K562 (cell line): ENCODE results near the gene GFOD1. TPM values are rescaled to one million over a fixed set of nuclear protein-coding genes. Genes with fewer than 3 reads are reported as not detected.

Experiments used
- DPF2 ChIP-seq: fragments of 450-650 bp; IDR thresholded peaks from 2 replicates; pipeline ENCODE4 v1.6.1; 2016
- FOXJ2 ChIP-seq: fragments of 200-800 bp; sonication (Bioruptor generic); IDR thresholded peaks from 2 replicates; pipeline ENCODE4 v1.6.1; 2016; ENCODE audit warnings: missing genetic modification characterization, missing compliant biosample characterization
- KLF16 ChIP-seq: IDR thresholded peaks from 2 replicates; pipeline ENCODE4 v1.6.1; 2016; ENCODE audit warnings: antibody characterized with exemption
- MAFG ChIP-seq: fragments of 450-650 bp; conservative IDR thresholded peaks from 2 replicates; pipeline ENCODE4 v1.6.1; 2016; ENCODE audit warnings: missing genetic modification characterization, missing compliant biosample characterization
- MAZ ChIP-seq, 2 experiments: fragments of 450-650 bp in 1 of 2; sonication (generic) in 1 of 2; formaldehyde crosslinking; IDR thresholded peaks in 1 of 2; conservative IDR thresholded peaks in 1 of 2; 2 replicates each; pipeline versions ENCODE4 v1.4.0 to v1.5.0; 2020; ENCODE audit warnings: mild to moderate bottlenecking in 1 of 2, missing genetic modification reagents in 1 of 2
- SMARCC2 ChIP-seq: fragments of 450-650 bp; IDR thresholded peaks from 2 replicates; pipeline ENCODE4 v1.6.1; 2017; ENCODE audit warnings: antibody characterized with exemption, moderate library complexity, mild to moderate bottlenecking, low read depth
- SPI1 ChIP-seq: IDR thresholded peaks from 2 replicates; pipeline ENCODE4 v1.6.1; 2011; ENCODE audit warnings: low read depth, low read length, control low read depth, borderline replicate concordance
- TAF1 ChIP-seq: IDR thresholded peaks from 2 replicates; pipeline ENCODE4 v1.6.1; 2011; ENCODE audit warnings: mild to moderate bottlenecking, low read length, moderate library complexity; ENCODE audit not compliant: insufficient read depth, control insufficient read depth, severe bottlenecking; ENCODE audit errors: extremely low read depth
- TEAD1 ChIP-seq, 2 experiments: fragments of 450-650 bp in 1 of 2; sonication (generic) in 1 of 2; formaldehyde crosslinking; IDR thresholded peaks; 2 replicates each; pipeline versions ENCODE4 v1.4.0 to v1.8.0; 2020 to 2022; ENCODE audit warnings: mild to moderate bottlenecking in 2 of 2, missing genetic modification reagents in 1 of 2
- ZNF239 ChIP-seq: fragments of 250-450 bp; sonication (Bioruptor Pico); IDR thresholded peaks from 2 replicates; pipeline ENCODE4 v1.4.0; 2020; ENCODE audit warnings: mild to moderate bottlenecking
- ZNF263 ChIP-seq: sonication (generic); formaldehyde crosslinking; IDR thresholded peaks from 2 replicates; pipeline ENCODE4 v1.8.0; 2022; ENCODE audit warnings: mild to moderate bottlenecking, missing genetic modification reagents, borderline replicate concordance
- ZNF695 ChIP-seq: fragments of 450-650 bp; formaldehyde crosslinking; IDR thresholded peaks from 2 replicates; pipeline ENCODE4 v1.4.0; 2020; ENCODE audit warnings: mild to moderate bottlenecking, moderate library complexity
- ZNF830 ChIP-seq: fragments of 250-450 bp; sonication (Bioruptor Pico); IDR thresholded peaks from 2 replicates; pipeline ENCODE4 v1.5.0; 2021; ENCODE audit warnings: mild to moderate bottlenecking
- polyA plus RNA-seq, 8 experiments: library from polyadenylated mRNA; depleted of rRNA in 4 of 8; stranded (reverse) in 5 of 8; unstranded in 3 of 8; fragments of >200 nt; fragmentation: Nextera tagmentation in 2 of 8; fragmentation: Illumina TruSeq in 1 of 8; extraction: Ambion mirVana in 2 of 8; extraction: Trizol in 1 of 8; gene quantifications; 2 replicates each; pipeline versions ENCODE4 v1.2.1 to v1.2.3, GENCODE V29; 2011 to 2014; ENCODE audit warnings: inconsistent platforms in 1 of 8, missing spikeins in 1 of 8
- total RNA-seq, 7 experiments: library from RNA; depleted of rRNA in 6 of 7; stranded (reverse); fragments of >200 nt in 6 of 7; fragmentation: Illumina TruSeq in 2 of 7; extraction: Trizol in 2 of 7; gene quantifications; 2 replicates each; pipeline versions ENCODE4 v1.2.1 to v1.2.3, GENCODE V29; 2011 to 2021; ENCODE audit warnings: low replicate concordance in 1 of 7
- TF ChIP-seq, protein P1 (sequence below), 2 experiments: fragments of 450-650 bp; IDR thresholded peaks; 2 replicates each; pipeline ENCODE4 v1.6.1; 2018; ENCODE audit warnings: mild to moderate bottlenecking in 2 of 2, low read depth in 1 of 2; ENCODE audit not compliant: partially characterized antibody in 2 of 2
- TF ChIP-seq, protein P2 (sequence below): IDR thresholded peaks from 2 replicates; pipeline ENCODE4 v1.6.1; 2011; ENCODE audit warnings: borderline replicate concordance, low read depth, mild to moderate bottlenecking, moderate library complexity, low read length; ENCODE audit not compliant: insufficient read depth, poor library complexity, severe bottlenecking
- TF ChIP-seq, protein P3 (sequence below): fragments of 250-450 bp; sonication (Bioruptor Pico); IDR thresholded peaks from 2 replicates; pipeline ENCODE4 v1.5.0; 2020; ENCODE audit warnings: mild to moderate bottlenecking
- TF ChIP-seq, protein P4 (sequence below): fragments of 450-650 bp; formaldehyde crosslinking; IDR thresholded peaks from 2 replicates; pipeline ENCODE4 v1.4.0; 2020; ENCODE audit warnings: mild to moderate bottlenecking, moderate library complexity

The GFOD1 gene
- total and polyA plus RNA-seq, 9 of the 15 experiments (the other 6 are each of a cell fraction or from before 2014, with no cell fraction given): 3.8 to 12.0 (median 8.2) TPM

DNA sequence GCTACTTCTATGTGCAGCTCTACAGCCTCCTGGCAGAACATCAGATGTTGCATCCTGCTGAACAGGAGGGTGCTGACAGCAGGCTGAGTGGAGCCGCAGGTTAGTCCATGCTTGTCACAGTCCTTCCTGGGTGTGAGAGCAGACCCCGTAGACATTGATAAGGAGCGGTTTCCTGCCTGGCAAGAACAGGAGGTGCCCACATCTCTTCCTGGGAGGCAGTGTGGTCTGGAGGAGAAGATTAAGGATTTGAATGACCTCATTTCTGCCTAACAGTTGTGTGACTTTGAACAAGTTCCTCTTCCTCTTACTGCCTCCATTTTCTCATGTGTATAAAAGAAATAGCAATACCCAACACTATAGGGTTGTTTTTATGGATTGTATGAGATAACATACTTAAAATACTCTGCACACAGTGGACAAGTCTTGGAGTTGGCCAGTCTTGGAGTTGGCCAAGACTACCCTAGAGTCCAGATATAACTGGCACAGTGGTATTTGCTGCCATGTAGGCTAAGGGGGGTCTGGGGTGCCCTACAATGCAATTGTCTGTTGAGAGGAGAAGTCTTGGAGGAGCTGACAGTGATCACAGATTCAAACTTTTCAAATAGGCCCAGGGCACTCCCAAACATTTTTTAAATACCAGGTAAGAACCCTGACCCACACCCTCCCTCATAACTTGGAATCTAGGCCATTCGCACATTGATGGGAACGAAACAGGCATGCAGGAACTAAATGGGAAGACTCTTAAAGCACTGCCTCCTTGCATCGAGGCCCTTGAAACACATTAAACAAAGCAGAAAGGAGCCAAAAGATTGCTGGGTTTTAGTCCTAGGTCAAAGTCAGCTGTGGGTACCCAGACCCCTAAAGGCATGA, 126.5 kb downstream of the GFOD1 start (continued):
- TF ChIP-seq, protein P1, sequence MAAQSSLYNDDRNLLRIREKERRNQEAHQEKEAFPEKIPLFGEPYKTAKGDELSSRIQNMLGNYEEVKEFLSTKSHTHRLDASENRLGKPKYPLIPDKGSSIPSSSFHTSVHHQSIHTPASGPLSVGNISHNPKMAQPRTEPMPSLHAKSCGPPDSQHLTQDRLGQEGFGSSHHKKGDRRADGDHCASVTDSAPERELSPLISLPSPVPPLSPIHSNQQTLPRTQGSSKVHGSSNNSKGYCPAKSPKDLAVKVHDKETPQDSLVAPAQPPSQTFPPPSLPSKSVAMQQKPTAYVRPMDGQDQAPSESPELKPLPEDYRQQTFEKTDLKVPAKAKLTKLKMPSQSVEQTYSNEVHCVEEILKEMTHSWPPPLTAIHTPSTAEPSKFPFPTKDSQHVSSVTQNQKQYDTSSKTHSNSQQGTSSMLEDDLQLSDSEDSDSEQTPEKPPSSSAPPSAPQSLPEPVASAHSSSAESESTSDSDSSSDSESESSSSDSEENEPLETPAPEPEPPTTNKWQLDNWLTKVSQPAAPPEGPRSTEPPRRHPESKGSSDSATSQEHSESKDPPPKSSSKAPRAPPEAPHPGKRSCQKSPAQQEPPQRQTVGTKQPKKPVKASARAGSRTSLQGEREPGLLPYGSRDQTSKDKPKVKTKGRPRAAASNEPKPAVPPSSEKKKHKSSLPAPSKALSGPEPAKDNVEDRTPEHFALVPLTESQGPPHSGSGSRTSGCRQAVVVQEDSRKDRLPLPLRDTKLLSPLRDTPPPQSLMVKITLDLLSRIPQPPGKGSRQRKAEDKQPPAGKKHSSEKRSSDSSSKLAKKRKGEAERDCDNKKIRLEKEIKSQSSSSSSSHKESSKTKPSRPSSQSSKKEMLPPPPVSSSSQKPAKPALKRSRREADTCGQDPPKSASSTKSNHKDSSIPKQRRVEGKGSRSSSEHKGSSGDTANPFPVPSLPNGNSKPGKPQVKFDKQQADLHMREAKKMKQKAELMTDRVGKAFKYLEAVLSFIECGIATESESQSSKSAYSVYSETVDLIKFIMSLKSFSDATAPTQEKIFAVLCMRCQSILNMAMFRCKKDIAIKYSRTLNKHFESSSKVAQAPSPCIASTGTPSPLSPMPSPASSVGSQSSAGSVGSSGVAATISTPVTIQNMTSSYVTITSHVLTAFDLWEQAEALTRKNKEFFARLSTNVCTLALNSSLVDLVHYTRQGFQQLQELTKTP (IDR thresholded peaks at IDR 0.05; ENCODE audit: low read depth in 1 of 2, partially characterized antibody in 2 of 2): no peak
- TF ChIP-seq TEAD1 (CRISPR knock-in tag; IDR thresholded peaks at IDR 0.05): no peak
- TF ChIP-seq, protein P2, sequence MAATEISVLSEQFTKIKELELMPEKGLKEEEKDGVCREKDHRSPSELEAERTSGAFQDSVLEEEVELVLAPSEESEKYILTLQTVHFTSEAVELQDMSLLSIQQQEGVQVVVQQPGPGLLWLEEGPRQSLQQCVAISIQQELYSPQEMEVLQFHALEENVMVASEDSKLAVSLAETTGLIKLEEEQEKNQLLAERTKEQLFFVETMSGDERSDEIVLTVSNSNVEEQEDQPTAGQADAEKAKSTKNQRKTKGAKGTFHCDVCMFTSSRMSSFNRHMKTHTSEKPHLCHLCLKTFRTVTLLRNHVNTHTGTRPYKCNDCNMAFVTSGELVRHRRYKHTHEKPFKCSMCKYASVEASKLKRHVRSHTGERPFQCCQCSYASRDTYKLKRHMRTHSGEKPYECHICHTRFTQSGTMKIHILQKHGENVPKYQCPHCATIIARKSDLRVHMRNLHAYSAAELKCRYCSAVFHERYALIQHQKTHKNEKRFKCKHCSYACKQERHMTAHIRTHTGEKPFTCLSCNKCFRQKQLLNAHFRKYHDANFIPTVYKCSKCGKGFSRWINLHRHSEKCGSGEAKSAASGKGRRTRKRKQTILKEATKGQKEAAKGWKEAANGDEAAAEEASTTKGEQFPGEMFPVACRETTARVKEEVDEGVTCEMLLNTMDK: no peak
- TF ChIP-seq FOXJ2 (tag): no peak
- no peak; the same call in 1 of the 2 replicates for TF ChIP-seq DPF2
- TF ChIP-seq, protein P3, sequence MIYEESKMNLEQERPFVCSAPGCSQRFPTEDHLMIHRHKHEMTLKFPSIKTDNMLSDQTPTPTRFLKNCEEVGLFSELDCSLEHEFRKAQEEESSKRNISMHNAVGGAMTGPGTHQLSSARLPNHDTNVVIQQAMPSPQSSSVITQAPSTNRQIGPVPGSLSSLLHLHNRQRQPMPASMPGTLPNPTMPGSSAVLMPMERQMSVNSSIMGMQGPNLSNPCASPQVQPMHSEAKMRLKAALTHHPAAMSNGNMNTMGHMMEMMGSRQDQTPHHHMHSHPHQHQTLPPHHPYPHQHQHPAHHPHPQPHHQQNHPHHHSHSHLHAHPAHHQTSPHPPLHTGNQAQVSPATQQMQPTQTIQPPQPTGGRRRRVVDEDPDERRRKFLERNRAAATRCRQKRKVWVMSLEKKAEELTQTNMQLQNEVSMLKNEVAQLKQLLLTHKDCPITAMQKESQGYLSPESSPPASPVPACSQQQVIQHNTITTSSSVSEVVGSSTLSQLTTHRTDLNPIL (CRISPR knock-in tag): no peak
- 0 out of 2 replicates have a peak, but pooled peaks have one; percentile 25 for TF ChIP-seq ZNF695
- TF ChIP-seq TAF1: no peak
- TF ChIP-seq, protein P4, sequence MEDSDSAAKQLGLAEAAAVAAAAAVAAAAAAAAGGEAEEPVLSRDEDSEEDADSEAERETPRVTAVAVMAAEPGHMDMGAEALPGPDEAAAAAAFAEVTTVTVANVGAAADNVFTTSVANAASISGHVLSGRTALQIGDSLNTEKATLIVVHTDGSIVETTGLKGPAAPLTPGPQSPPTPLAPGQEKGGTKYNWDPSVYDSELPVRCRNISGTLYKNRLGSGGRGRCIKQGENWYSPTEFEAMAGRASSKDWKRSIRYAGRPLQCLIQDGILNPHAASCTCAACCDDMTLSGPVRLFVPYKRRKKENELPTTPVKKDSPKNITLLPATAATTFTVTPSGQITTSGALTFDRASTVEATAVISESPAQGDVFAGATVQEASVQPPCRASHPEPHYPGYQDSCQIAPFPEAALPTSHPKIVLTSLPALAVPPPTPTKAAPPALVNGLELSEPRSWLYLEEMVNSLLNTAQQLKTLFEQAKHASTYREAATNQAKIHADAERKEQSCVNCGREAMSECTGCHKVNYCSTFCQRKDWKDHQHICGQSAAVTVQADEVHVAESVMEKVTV (CRISPR knock-in tag): no peak
- no peak for TF ChIP-seq ZNF830 (CRISPR knock-in tag)
- TF ChIP-seq KLF16: peak; percentile 87
- no peak for TF ChIP-seq SMARCC2
- no peak for TF ChIP-seq MAFG (tag)
- TF ChIP-seq ZNF263 (CRISPR knock-in tag): no peak
- TF ChIP-seq MAZ (CRISPR knock-in tag; conservative IDR thresholded peaks at IDR 0.05 in 1 of 2, IDR thresholded peaks at IDR 0.05 in 1 of 2): peak in 1 of 2 experiments; percentile 57; a peak in 2 of 4 replicates
- TF ChIP-seq SPI1: peak; percentile 71; the same call in 1 of the 2 replicates
- 0 out of 2 replicates have a peak, but pooled peaks have one; percentile 12 for TF ChIP-seq ZNF239 (CRISPR knock-in tag)
